Measurements from ENCODE around the gene ITGBL1.

Gene ITGBL1

GRCh38 chr13:101749584-101749983, 297.1 kb downstream of the ITGBL1 start:
- DNase-seq (ENCODE audit: low read depth in 2 of 2): no peak

GRCh38 chr13:101751488-101751887, 299.0 kb downstream of the ITGBL1 start:
- DNase-seq (ENCODE audit: low read depth in 2 of 2): no peak

- DNase-seq (ENCODE audit: low read depth in 2 of 2): no peak
Observed at GRCh38 chr13:101752432-101752831, 300.0 kb downstream of the ITGBL1 start.

GRCh38 chr13:101755228-101755887, 302.9 kb downstream of the ITGBL1 start:
- DNase-seq (ENCODE audit: low read depth in 2 of 2): no peak

- no peak for DNase-seq (ENCODE audit: low read depth in 2 of 2)
Observed at GRCh38 chr13:101757446-101758039, 305.1 kb downstream of the ITGBL1 start.

- no peak for DNase-seq (ENCODE audit: low read depth in 2 of 2)
Observed at GRCh38 chr13:101763191-101763590, 310.7 kb downstream of the ITGBL1 start.
